K562 (cell line): ENCODE measurements around the gene DENND5B. TPM values are rescaled to one million over a fixed set of nuclear protein-coding genes. Genes with fewer than 3 reads are reported as not detected.

Source experiments
- ATAC-seq: fragments of 200-7000 bp; cut with Tn5 transposase; 3 replicates; pipeline ENCODE4 v1.9.1; 2020; ENCODE audit warnings: moderate library complexity
- BruUV-seq: library from RNA; stranded (reverse); fragments of 400-500 nt; replicated peaks from 2 replicates; lab custom pipeline; 2021; lab: Mats Ljungman, UMichigan
- CTCF ChIA-PET: fragments of 300-600 bp; formaldehyde crosslinking; extraction: SDS; loops from one replicate; lab custom pipeline; 2021; ENCODE audit warnings: low intra/inter-chr PET ratio; lab: Yijun Ruan, JAX
- POLR2A ChIA-PET: fragments of 300-600, 350-650 bp; sonication (Branson Sonifier 250); formaldehyde crosslinking; extraction: SDS; loops from one replicate; lab custom pipeline; 2021; ENCODE audit warnings: antibody characterized with exemption, inconsistent platforms; lab: Yijun Ruan, JAX
- DNase-seq, 4 experiments: peaks; one replicate each; pipeline versions ENCODE4 v3.0.0 to v3.0.0-alpha.2; 2011 to 2018; ENCODE audit warnings: low spot score in 3 of 4, mixed read lengths in 3 of 4; ENCODE audit errors: extremely low read depth in 1 of 4
- FAIRE-seq: peaks from 2 replicates; lab custom pipeline; 2011; peaks lifted over from hg19 to GRCh38; lab: Jason Lieb, UNC
- H2AFZ ChIP-seq: 2 replicates; pipeline ENCODE4 v1.6.0; 2011; ENCODE audit warnings: low read depth, low read length, control low read depth, inconsistent platforms
- H3K27ac ChIP-seq: fragments of 200-600 bp; 3 replicates; pipeline ENCODE4 v1.8.0; 2011; ENCODE audit warnings: low read depth, mild to moderate bottlenecking, control low read depth, inconsistent platforms, low read length, moderate library complexity, mixed read lengths; ENCODE audit errors: extremely low read depth
- H3K27me3 ChIP-seq, 2 experiments: fragments of 300-600 bp in 1 of 2; 2 replicates in 1 of 2; 3 replicates in 1 of 2; pipeline versions ENCODE4 v1.6.0 to v1.8.0; 2011; ENCODE audit warnings: inconsistent platforms in 2 of 2, low read length in 2 of 2, mild to moderate bottlenecking in 1 of 2, mixed read lengths in 1 of 2, moderate library complexity in 1 of 2; ENCODE audit not compliant: control insufficient read depth in 2 of 2, insufficient read depth in 2 of 2
- H3K36me3 ChIP-seq: fragments of 300-600 bp; 3 replicates; pipeline ENCODE4 v1.8.0; 2011; ENCODE audit warnings: mild to moderate bottlenecking, low read length, inconsistent platforms; ENCODE audit not compliant: control insufficient read depth, insufficient read depth
- H3K4me1 ChIP-seq, 2 experiments: fragments of 200-600 bp in 1 of 2; replicated peaks in 1 of 2; 2 replicates in 1 of 2; 3 replicates in 1 of 2; pipeline versions ENCODE4 v1.5.1 to v1.8.0; 2011; ENCODE audit warnings: inconsistent platforms in 2 of 2, low read length in 2 of 2, mild to moderate bottlenecking in 1 of 2, mixed read lengths in 1 of 2, moderate library complexity in 1 of 2; ENCODE audit not compliant: control insufficient read depth in 2 of 2, insufficient read depth in 2 of 2
- H3K4me2 ChIP-seq: 2 replicates; pipeline ENCODE4 v1.6.1; 2011; ENCODE audit warnings: low read length, control low read depth, inconsistent platforms, mixed read lengths; ENCODE audit not compliant: insufficient read depth
- H3K4me3 ChIP-seq: fragments of 200-600 bp; sonication (generic), shearing (Covaris generic); 2 replicates; pipeline ENCODE4 v1.5.1; 2016; ENCODE audit warnings: control low read depth, inconsistent platforms
- H3K79me2 ChIP-seq: fragments of 200-600 bp; 3 replicates; pipeline ENCODE4 v1.8.0; 2011; ENCODE audit warnings: low read length, inconsistent platforms; ENCODE audit not compliant: control insufficient read depth, insufficient read depth
- H3K9ac ChIP-seq, 2 experiments: 2 replicates each; pipeline versions ENCODE4 v1.6.0 to v1.6.1; 2011; ENCODE audit warnings: low read depth in 2 of 2, low read length in 2 of 2, control low read depth in 1 of 2, inconsistent platforms in 1 of 2, mild to moderate bottlenecking in 1 of 2, mixed read lengths in 1 of 2; ENCODE audit not compliant: insufficient read depth in 1 of 2
- H3K9me1 ChIP-seq: one replicate; pipeline ENCODE4 v1.6.0; 2011; ENCODE audit warnings: inconsistent platforms, mild to moderate bottlenecking, low read length, moderate library complexity; ENCODE audit not compliant: control insufficient read depth, insufficient read depth
- H3K9me3 ChIP-seq: replicated peaks from 2 replicates; pipeline ENCODE4 v1.5.1; 2011; ENCODE audit warnings: low read depth, low read length, inconsistent platforms; ENCODE audit not compliant: control insufficient read depth, insufficient read depth
- H4K20me1 ChIP-seq: replicated peaks from 2 replicates; pipeline ENCODE4 v1.6.1; 2011; ENCODE audit warnings: low read length, inconsistent platforms, mixed read lengths; ENCODE audit not compliant: control insufficient read depth, insufficient read depth
- ZNF695 ChIP-seq: fragments of 450-650 bp; formaldehyde crosslinking; IDR thresholded peaks from 2 replicates; pipeline ENCODE4 v1.4.0; 2020; ENCODE audit warnings: mild to moderate bottlenecking, moderate library complexity
- WGBS: fragments of 100-300 bp; shearing (Covaris generic); methylation state at CpG from one replicate; pipeline ENCODE4 v1.1.6; 2016; ENCODE audit warnings: low coverage, mixed read lengths; ENCODE audit not compliant: insufficient coverage; ENCODE audit errors: missing lambda C conversion rate; 5-methylcytosine and 5-hydroxymethylcytosine counted together
- in situ Hi-C: fragments of 300-500 bp; cut with MboI; formaldehyde crosslinking; loops from 4 replicates; pipeline ENCODE4 v1.15.0; 2018; ENCODE audit warnings: inconsistent platforms, mixed read lengths
- intact Hi-C: fragments of 100-400 bp; cut with micrococcal nuclease; formaldehyde crosslinking; loops from 2 replicates; pipeline ENCODE4 v1.14.2; 2022
- polyA plus RNA-seq, 8 experiments: library from polyadenylated mRNA; depleted of rRNA in 4 of 8; stranded (reverse) in 5 of 8; unstranded in 3 of 8; fragments of >200 nt; fragmentation: Nextera tagmentation in 2 of 8; fragmentation: Illumina TruSeq in 1 of 8; extraction: Ambion mirVana in 2 of 8; extraction: Trizol in 1 of 8; gene quantifications; 2 replicates each; pipeline versions ENCODE4 v1.2.1 to v1.2.3, GENCODE V29; 2011 to 2014; ENCODE audit warnings: inconsistent platforms in 1 of 8, missing spikeins in 1 of 8
- total RNA-seq, 7 experiments: library from RNA; depleted of rRNA in 6 of 7; stranded (reverse); fragments of >200 nt in 6 of 7; fragmentation: Illumina TruSeq in 2 of 7; extraction: Trizol in 2 of 7; gene quantifications; 2 replicates each; pipeline versions ENCODE4 v1.2.1 to v1.2.3, GENCODE V29; 2011 to 2021; ENCODE audit warnings: low replicate concordance in 1 of 7
- TF ChIP-seq, protein P1 (sequence below), 2 experiments: fragments of 150-350 bp in 1 of 2; IDR thresholded peaks; 2 replicates each; pipeline ENCODE4 v1.6.1; 2012 to 2016; ENCODE audit warnings: low read depth in 2 of 2, low read length in 2 of 2, mild to moderate bottlenecking in 1 of 2, moderate library complexity in 1 of 2

Gene DENND5B
- total and polyA plus RNA-seq, 9 of the 15 experiments (the other 6 are each of a cell fraction or from before 2014, with no cell fraction given), result 0.99 to 6.0 (median 3.6) TPM

DNA sequence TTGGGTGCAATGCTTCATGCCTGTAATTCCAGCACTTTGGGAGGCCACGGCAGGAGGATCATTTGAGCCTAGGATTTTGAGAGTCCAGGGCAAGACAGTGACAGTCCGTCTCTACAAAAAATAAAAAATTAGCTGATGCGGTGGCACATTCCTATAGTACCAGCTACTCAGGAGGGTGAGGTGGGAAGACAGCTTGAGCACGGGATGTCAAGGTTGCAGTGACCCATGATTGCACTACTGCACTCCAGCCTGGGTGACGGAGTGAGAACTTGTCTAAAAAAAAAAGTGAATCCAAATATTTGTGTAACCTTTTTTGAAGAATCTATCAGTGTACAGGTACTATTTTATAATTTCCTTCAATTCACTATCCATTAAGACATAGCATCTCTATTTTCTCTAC lies 112.5 kb downstream of the DENND5B start:
- Histone ChIP-seq H3K4me3 (no peak overlapping the region), H3K79me2 (no peaks in the 10 kb centered on the region), H3K9ac (no peak overlapping the region), H3K36me3 (no peaks in the 10 kb centered on the region), H3K4me1 (no peaks in the 10 kb centered on the region), H2AFZ (no peak overlapping the region), H3K27ac (no peak overlapping the region), H3K4me2 (no peak overlapping the region), H4K20me1 (no peaks in the 10 kb centered on the region), H3K9me1 (no peaks in the 10 kb centered on the region), H3K9me3 (no peaks in the 10 kb centered on the region), H3K27me3 (no peaks in the 10 kb centered on the region; a peak in 1 of 5 replicates)
- no peak for TF ChIP-seq ZNF695 (CRISPR knock-in tag)
- TF ChIP-seq, protein P1, sequence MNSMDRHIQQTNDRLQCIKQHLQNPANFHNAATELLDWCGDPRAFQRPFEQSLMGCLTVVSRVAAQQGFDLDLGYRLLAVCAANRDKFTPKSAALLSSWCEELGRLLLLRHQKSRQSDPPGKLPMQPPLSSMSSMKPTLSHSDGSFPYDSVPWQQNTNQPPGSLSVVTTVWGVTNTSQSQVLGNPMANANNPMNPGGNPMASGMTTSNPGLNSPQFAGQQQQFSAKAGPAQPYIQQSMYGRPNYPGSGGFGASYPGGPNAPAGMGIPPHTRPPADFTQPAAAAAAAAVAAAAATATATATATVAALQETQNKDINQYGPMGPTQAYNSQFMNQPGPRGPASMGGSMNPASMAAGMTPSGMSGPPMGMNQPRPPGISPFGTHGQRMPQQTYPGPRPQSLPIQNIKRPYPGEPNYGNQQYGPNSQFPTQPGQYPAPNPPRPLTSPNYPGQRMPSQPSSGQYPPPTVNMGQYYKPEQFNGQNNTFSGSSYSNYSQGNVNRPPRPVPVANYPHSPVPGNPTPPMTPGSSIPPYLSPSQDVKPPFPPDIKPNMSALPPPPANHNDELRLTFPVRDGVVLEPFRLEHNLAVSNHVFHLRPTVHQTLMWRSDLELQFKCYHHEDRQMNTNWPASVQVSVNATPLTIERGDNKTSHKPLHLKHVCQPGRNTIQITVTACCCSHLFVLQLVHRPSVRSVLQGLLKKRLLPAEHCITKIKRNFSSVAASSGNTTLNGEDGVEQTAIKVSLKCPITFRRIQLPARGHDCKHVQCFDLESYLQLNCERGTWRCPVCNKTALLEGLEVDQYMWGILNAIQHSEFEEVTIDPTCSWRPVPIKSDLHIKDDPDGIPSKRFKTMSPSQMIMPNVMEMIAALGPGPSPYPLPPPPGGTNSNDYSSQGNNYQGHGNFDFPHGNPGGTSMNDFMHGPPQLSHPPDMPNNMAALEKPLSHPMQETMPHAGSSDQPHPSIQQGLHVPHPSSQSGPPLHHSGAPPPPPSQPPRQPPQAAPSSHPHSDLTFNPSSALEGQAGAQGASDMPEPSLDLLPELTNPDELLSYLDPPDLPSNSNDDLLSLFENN (IDR thresholded peaks at IDR 0.05; ENCODE audit: low read depth in 2 of 2, low read length in 2 of 2), result no peak
- ChIA-PET POLR2A (interaction anchor here (1.1 kb wide), 1 partner anchor 22 kb away, joined by 3 read pairs; no protein-coding TSS in a partner anchor), CTCF (no interaction called here)
- in situ Hi-C loops (no loop called here), intact Hi-C loops (no loop called here)
- FAIRE-seq (no peak), DNase-seq (no peak), ATAC-seq (no peak)
- BruUV-seq, result no TSS peak
- 23% methylated on average over 5 of the region's 5 CpGs for WGBS
